Globus pallidus (tissue), 1 donor: Measurements from ENCODE around the gene GMEB1.
"Not testable (repeated sequence)": the region's sequence is repeated elsewhere in the genome, so short reads cannot be mapped to it uniquely, and the experiment has no call there.

Source experiments
- DNase-seq: peaks from one replicate; pipeline ENCODE4 v3.0.0-alpha.2; 2015; ENCODE audit warnings: low spot score

GMEB1 gene

GRCh38 chr1:28750771-28751294 is 82.2 kb downstream of the GMEB1 start:
- not testable (repeated sequence) for DNase-seq

DNA sequence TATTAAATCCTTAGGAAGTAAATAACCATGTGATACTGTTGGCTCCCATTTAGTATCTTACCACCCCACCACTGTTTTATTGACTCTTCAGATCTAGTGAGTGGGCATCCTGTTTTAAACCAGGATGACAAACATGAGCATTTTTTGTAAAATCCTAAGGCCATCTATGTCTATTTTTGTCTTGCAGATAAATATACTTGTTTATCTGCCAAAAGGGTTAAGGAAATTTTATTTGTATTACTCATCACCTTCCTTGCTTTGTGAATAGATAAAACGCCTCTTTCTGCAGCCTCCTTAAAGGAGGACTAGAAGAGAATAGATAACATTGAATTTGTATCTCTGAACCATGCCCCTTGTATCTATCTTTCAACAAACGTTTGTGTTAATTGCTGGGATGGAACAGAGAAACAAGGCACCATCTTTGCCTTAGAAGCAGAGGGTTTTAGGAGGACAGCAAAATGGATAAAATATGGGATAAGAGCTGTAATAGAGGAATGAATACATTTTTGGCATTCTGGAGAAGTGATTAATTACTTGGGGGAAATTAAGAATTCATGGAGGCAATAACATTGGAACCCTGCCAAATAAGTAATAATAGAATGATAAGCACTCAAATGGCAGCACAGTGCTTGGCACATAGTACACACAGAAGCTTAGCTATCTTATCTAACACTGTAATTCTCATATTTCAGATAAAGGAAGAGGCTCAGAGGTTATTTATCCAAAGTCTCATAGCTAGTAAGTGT is 82.9 kb downstream of the GMEB1 start:
- no peak for DNase-seq

GRCh38 chr1:28755701-28756100 is 87.1 kb downstream of the GMEB1 start:
- DNase-seq, result no peak

DNA sequence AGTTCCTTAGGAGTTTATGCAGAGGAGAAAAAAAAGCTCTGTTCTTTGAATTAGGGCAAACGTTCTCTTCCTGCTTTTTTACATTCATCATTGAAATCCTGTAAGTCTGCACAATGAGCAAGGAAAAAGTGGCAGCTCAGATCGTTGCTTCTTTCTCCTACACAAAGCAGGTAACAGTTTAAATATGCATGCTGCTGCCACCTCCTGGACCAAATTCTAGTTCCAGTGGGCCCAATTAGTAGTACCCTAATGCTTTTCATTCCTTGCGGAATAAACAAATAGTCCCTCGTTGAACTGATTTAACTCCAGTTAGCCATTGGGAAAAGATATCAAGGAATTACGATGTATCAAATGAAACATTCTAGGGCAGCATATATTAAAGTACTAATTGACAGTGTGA is 88.3 kb downstream of the GMEB1 start:
- no peak for DNase-seq

GRCh38 chr1:28758420-28758819 is 89.8 kb downstream of the GMEB1 start:
- no peak for DNase-seq

GRCh38 chr1:28759257-28759656 is 90.7 kb downstream of the GMEB1 start:
- no peak for DNase-seq

DNA sequence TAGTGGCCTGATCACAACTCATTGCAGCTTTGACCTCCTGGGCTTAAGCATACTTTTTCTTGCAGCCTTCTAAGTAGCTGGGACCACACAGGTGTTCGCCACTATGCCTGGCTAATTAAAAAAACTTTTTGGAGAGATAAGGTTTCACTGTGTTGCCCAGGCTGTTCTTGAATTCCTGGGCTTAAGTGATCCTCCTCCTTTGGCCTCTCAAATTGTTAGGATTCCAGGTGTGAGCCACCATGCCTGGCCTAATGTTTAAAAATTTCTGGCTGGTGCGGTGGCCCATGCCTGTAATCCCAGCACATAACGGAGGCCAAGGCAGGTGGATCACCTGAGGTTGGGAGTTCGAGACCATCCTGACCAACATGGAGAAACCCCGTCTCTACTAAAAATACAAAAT is 92.6 kb downstream of the GMEB1 start:
- no peak for DNase-seq

DNA sequence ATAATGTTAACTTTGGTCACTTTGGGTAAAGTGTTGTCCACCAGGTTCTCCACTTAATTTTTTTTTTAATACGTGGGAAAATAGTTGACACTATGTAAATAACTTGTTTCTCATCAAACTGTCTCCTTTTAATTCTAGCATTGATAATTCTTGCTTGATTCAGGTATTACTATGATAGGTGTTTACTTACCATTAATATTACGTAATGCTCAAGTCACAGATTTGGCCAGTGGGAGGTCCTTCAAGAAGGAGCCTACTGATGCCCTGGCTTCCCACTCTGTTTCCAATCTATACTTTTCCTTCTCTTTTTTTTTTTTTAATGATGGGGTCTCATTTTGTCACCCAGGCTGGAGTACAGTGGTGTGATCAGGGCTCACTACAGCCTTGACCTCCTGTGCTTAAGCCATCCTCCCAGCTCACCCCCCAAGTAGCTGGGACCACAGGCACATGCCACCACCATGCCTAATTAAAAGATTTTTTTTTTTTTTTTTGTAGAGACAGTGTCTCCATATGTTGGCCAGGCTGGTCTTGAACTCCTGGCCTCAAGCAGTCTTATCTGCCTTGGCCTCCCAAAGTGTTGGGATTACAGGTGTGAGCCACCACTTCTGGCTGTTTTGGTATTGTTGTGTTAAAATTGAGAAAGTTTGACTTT is 98.1 kb downstream of the GMEB1 start:
- no peak for DNase-seq
